GM12892 (cell line): ENCODE data around the gene UBFD1.

Experiments used
- POLR2A ChIP-seq: IDR thresholded peaks from 2 replicates; pipeline ENCODE4 v1.6.1; 2011; ENCODE audit warnings: low read depth, low read length, control low read depth
- POLR2AphosphoS5 ChIP-seq: IDR thresholded peaks from 2 replicates; pipeline ENCODE4 v1.6.1; 2011; ENCODE audit warnings: low read depth, low read length, control low read depth
- TAF1 ChIP-seq: IDR thresholded peaks from 2 replicates; pipeline ENCODE4 v1.6.1; 2011; ENCODE audit warnings: low read depth, mild to moderate bottlenecking, control low read depth, low read length, borderline replicate concordance

DNA sequence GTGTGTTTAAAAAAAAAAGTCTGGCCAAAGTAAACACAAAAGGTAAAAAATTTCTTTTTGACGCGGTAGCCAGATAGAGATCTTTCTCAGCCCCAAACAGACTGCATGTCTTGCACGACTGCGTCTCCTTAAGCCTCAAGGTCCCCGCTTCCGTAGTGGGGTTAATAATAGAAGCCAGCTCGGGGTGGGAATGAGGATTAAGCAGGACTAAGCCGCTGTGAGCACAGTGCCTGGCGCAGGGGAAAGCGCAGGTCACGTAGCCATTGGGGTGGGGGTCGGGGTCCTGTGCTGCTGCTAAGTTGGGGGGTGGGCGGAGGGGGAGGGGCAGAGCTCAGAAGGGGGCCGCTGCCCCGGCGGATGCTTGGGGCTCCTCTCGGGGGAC is 47.8 kb upstream of the UBFD1 start:
- TF ChIP-seq POLR2A (no peak), POLR2AphosphoS5 (no peak), TAF1 (no peak)
